ENCODE results near the gene ZNF358.

Gene ZNF358

GRCh38 chr19:7489609-7490044, 26.3 kb upstream of the ZNF358 start:
- DNase-seq = no peak

- peak; percentile 39 for DNase-seq
Observed at GRCh38 chr19:7492142-7492541, 23.8 kb upstream of the ZNF358 start.

- DNase-seq = no peak
Observed at GRCh38 chr19:7492558-7492957, 23.3 kb upstream of the ZNF358 start.

- DNase-seq = no peak
Observed at GRCh38 chr19:7494416-7495098, 21.3 kb upstream of the ZNF358 start.

- DNase-seq = no peak
Observed at GRCh38 chr19:7497292-7497691, 18.6 kb upstream of the ZNF358 start.

- no peak for DNase-seq
Observed at GRCh38 chr19:7500811-7501450, 15.0 kb upstream of the ZNF358 start.

- DNase-seq = no peak
Observed at GRCh38 chr19:7502552-7502951, 13.4 kb upstream of the ZNF358 start.

GRCh38 chr19:7504684-7505083, 11.2 kb upstream of the ZNF358 start:
- DNase-seq = no peak

- no peak for DNase-seq
Observed at GRCh38 chr19:7505288-7505681, 10.6 kb upstream of the ZNF358 start.

GRCh38 chr19:7505682-7506384, 10.1 kb upstream of the ZNF358 start:
- no peak for DNase-seq

GRCh38 chr19:7506385-7507328, 9.2 kb upstream of the ZNF358 start:
- DNase-seq = peak; percentile 23

- DNase-seq = no peak
Observed at GRCh38 chr19:7507884-7508283, 8.0 kb upstream of the ZNF358 start.

GRCh38 chr19:7509625-7510024, 6.3 kb upstream of the ZNF358 start:
- DNase-seq = no peak

GRCh38 chr19:7512400-7512851, 3.5 kb upstream of the ZNF358 start:
- no peak for DNase-seq

- DNase-seq = no peak
Observed at GRCh38 chr19:7513809-7514642, 1.9 kb upstream of the ZNF358 start.

- no peak for DNase-seq
Observed at GRCh38 chr19:7515110-7515644, 726 bp upstream of the ZNF358 start.

GRCh38 chr19:7516333-7516732, 430 bp downstream of the ZNF358 start:
- no peak for DNase-seq

GRCh38 chr19:7516878-7517277, 975 bp downstream of the ZNF358 start:
- no peak for DNase-seq

- DNase-seq = no peak
Observed at GRCh38 chr19:7519361-7520130, 3.6 kb downstream of the ZNF358 start.
